Erythroblast (primary cell): ENCODE data around the gene DLL1.

Experiments
- DNase-seq, 2 experiments: peaks; one replicate each; lab custom pipeline; 2025; lab: John Stamatoyannopoulos, UW
- GATA1 ChIP-seq: IDR thresholded peaks from 2 replicates; pipeline ENCODE4 v1.6.1; 2011; ENCODE audit warnings: low read depth, mild to moderate bottlenecking, control low read depth, low read length, moderate library complexity
- POLR2A ChIP-seq: IDR thresholded peaks from 2 replicates; pipeline ENCODE4 v1.6.1; 2011; ENCODE audit warnings: mild to moderate bottlenecking, low read length

The DLL1 gene

DNA sequence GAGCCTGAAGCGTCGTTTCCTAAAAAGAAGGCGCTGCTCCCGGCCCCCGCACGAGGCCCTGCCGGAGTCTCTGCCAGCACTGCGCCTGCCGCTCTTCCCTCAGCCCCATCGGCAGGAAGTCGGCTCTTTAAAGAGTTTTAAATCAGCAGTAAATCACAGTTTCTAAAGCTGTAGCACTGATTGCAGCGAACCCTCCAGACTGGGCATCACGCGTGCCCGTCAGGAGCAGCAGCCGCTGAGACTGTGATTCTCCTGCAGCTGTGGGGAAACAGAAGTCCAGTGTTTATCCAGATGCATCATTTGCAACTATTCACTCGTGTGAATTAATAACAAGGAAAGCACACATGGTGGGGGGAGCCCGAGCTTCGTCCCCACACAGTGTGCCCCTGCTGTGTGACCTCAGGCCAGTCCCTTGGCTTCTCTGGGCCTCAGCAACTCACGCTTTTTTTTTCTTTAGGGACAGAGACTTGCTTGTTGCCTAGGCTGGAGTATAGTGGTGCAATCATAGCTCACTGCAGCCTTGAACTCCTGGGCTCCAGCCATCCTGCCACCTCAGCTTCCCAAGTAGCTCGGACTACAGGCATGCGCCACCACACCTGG, 28.3 kb downstream of the DLL1 start:
- TF ChIP-seq GATA1 (no peak), POLR2A (no peak)
- DNase-seq: no peak

GRCh38 chr6:170261643-170262488, 29.0 kb downstream of the DLL1 start:
- TF ChIP-seq GATA1 (no peak), POLR2A (no peak)
- no peak for DNase-seq

- no peak for DNase-seq
- no peak for TF ChIP-seq GATA1
- TF ChIP-seq POLR2A: no peak
Observed at GRCh38 chr6:170260686-170261085, 30.2 kb downstream of the DLL1 start.

DNA sequence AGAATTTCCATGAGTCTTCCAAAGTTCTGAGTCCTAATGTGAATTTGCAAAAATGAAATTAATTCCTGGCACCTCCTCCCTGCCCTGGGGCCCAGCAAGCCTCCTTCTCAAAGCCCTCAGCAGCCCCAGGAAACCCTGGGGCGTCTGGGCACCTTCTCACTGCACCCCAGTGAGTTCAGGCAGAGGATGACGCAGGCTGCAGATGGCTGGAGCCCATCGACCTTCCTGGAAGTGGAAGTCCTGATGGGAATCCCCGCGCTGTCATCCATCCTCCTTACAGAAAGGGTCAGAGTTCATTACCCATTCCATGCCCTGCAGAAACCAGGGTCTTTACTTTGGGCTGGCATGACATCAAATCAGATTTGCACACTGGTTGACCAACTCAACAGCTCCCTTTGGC, 31.6 kb downstream of the DLL1 start:
- no peak for DNase-seq
- TF ChIP-seq POLR2A (no peak), GATA1 (no peak)

DNA sequence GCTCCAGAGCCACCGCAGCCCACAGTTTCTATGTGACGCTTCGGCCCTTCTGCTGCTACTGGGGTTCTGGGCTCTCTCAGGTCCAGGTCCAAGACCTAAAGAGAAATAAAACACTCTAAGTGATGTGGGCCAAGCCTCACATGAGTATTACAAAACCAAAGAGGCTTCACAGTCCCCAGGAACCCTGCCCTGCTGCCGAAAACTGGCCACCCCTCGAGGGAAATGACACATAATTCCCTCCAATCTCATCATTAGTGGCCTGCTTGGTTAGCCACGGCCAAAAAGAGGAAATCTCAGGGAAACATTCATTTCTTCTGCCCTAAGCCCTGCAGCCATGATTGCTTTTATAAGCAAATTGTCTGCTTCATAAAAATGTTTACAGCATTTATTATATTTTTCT, 32.5 kb downstream of the DLL1 start:
- no peak for DNase-seq
- TF ChIP-seq GATA1: no peak
- TF ChIP-seq POLR2A: no peak

DNA sequence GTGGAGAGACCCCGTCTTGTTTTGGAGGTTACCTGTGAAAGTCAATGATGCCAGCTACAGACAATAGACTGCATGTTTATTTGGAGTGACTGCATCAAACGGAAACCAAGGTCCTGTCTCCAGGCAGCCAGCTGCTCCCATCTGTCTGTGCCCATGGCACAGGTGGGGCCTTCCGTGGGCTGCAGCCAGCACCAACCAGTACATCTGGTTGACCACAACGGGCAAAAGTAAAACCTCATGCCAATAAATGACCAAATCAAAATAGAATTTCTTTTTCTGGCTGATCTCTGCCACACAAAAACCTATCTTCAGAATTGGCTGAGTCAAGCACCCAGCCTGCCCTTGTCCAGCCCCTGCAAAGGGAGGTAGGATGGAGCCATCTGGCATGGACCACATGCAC, 33.5 kb downstream of the DLL1 start:
- TF ChIP-seq GATA1 (no peak), POLR2A (no peak)
- DNase-seq: no peak

GRCh38 chr6:170256641-170257040, 34.2 kb downstream of the DLL1 start:
- DNase-seq: no peak
- TF ChIP-seq GATA1 (no peak), POLR2A (no peak)

- TF ChIP-seq GATA1: no peak
- TF ChIP-seq POLR2A: no peak
- no peak for DNase-seq
Observed at GRCh38 chr6:170255426-170256125, 35.3 kb downstream of the DLL1 start.

DNA sequence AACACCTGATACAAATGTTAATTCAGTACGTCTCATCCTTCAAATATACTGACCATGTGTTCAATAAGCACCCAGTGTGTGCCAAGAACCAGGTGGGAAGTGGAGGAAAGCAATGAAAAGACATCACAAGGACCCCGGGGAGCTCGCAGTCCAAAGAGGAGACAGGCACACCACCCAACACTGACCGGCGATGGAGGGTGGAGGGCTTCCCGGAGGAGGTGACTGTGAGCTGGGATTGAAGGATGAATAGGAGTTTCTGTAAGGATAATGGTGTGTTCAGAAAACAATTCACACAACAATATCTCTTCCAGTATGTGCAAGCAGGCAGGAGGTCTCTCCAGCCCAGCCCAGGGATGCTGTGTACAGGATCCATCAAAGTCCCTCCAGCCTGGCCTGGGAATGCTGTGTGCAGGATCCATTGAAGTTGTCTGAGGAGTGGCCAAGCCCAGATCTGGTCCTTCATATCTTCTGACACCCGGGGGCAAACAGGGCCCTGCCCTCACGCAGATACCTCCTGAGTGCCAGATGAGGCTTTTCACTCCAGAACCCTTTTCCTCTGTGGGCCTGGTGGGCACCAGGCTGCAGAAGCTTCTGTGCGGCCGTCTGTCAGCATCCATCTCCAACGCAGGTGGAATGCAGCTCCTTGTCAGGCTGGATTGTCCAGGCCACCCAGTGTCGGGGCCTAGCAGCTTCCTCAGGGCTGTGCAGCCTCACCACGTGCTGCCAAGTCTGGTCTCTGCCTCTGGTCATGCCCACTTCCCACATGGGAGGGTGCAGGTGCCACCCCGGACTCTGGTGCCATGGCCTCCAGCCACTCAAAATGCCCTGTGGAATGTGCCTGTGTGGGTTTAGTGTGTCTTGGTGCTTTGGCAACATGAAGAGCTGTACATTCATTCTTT, 36.3 kb downstream of the DLL1 start:
- no peak for DNase-seq
- TF ChIP-seq GATA1: no peak
- TF ChIP-seq POLR2A: no peak

DNA sequence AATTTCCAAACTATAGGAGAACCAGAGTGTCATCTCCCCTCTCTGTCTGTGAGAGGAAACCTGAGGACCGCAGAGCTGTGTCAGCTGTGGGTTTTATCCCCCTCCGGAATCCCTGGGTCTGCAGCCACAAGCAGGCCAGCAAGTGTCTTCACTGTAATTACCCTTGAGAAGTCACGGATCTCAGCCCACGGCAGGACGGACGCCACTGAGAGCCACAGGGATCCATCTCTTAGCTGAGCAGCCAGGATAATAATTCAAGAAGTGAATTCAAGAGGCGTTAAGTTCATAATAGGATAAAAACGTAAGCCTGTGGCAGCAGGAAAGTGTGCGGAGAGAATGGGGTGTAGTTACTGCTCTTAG, 37.0 kb downstream of the DLL1 start:
- TF ChIP-seq GATA1 (no peak), POLR2A (no peak)
- no peak for DNase-seq

GRCh38 chr6:170253226-170253909, 37.5 kb downstream of the DLL1 start:
- no peak for DNase-seq
- TF ChIP-seq POLR2A (no peak), GATA1 (no peak)

DNA sequence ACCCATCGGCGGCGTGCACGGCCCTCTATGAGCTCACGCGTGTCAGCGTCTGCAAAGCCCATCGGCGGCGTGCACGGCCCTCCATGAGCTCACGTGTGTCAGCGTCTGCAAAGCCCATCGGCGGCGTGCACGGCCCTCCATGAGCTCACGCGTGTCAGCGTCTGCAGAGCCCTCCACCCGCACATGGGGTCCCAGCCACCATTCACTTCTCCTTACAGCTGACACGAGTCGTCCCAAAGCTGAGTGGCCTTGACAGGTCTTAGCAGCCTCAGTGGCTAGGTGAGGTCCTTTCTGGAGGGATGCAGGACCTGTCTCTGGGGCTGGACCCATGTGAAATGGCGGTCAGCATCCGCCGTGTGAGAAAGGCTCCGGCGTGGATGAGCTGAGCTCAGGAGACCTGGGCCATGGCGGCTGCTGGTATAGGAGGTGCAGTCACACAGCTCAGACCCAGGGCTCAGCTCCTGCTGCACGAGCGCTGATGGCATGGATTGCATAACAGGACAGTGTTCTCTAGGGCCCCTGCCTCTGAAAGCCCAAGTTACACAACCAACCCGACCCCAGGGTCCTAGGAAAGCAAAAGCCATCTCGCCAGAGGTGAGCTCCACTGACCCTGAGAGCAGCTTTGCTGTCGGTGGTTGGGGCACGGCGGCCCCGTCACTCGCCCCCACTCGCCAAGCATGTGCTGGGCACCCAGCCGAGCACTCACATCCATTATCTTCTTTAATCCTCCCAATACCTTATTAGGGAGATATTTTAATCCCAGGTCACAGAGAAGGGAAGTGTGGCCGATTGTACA, 38.9 kb downstream of the DLL1 start:
- no peak for DNase-seq
- no peak for TF ChIP-seq GATA1
- no peak for TF ChIP-seq POLR2A
